Lower lobe of right lung (tissue), 2 donors: ENCODE results near the gene NDOR1. TPM values are rescaled to one million over a fixed set of nuclear protein-coding genes. Genes with fewer than 3 reads are reported as not detected.

Experiments
- ATAC-seq, 2 donors: fragments of 200-7000 bp; cut with Tn5 transposase; one replicate each; pipeline ENCODE4 v1.9.1; 2020 to 2022; ENCODE audit warnings: mild to moderate bottlenecking in 2 of 2, moderate library complexity in 2 of 2
- DNase-seq: peaks from one replicate; pipeline ENCODE4 v3.0.0-alpha.2; 2020
- H3K27ac ChIP-seq: fragments of 200-600 bp; one replicate; pipeline ENCODE4 v1.8.0; 2022
- H3K27me3 ChIP-seq: fragments of 200-600 bp; one replicate; pipeline ENCODE4 v1.8.0; 2022; ENCODE audit warnings: low read depth
- H3K36me3 ChIP-seq: fragments of 200-600 bp; one replicate; pipeline ENCODE4 v1.8.0; 2022; ENCODE audit warnings: mild to moderate bottlenecking
- H3K4me1 ChIP-seq: fragments of 200-600 bp; one replicate; pipeline ENCODE4 v1.8.0; 2022
- H3K4me3 ChIP-seq: fragments of 200-600 bp; one replicate; pipeline ENCODE4 v1.8.0; 2022; ENCODE audit warnings: mild to moderate bottlenecking
- H3K9me3 ChIP-seq: fragments of 200-600 bp; one replicate; pipeline ENCODE4 v1.8.0; 2022
- CTCF ChIP-seq: fragments of 200-600 bp; IDR thresholded peaks from one replicate; pipeline ENCODE4 v1.8.0; 2022; ENCODE audit warnings: antibody characterized with exemption, mild to moderate bottlenecking
- intact Hi-C: fragments of 100-400 bp; cut with DNase I; formaldehyde crosslinking; loops from one replicate; pipeline ENCODE4 v1.11.0; 2022
- total RNA-seq: library from RNA; stranded (reverse); fragmentation: NEBNext Ultra II Directional; extraction: Animal tissue kit (Norgen Biotek cat#: 25700); gene quantifications from one replicate; pipeline ENCODE4 v1.2.1, GENCODE V29; 2021
- donor health status: DM: no; HTN: yes; CAD: no; lungs with severe emphysema.

The NDOR1 gene
- total RNA-seq, 1 donor from 2014 or later = 15.6 TPM

GRCh38 chr9:137253717-137254623 lies 48.5 kb downstream of the NDOR1 start:
- DNase-seq = no peak
- peaks cover 21% of the 10 kb centered on the region for H3K36me3 ChIP-seq
- peak overlapping the region; percentile 76 for H3K27ac ChIP-seq
- H3K9me3 ChIP-seq = no peaks in the 10 kb centered on the region
- ATAC-seq = peak in 1 of 2 donors; percentile 1
- H3K4me3 ChIP-seq = peak overlapping the region; percentile 100
- H3K27me3 ChIP-seq = no peaks in the 10 kb centered on the region
- H3K4me1 ChIP-seq = peaks cover 23% of the 10 kb centered on the region
- intact Hi-C loops = no loop called here
- no peak for TF ChIP-seq CTCF

GRCh38 chr9:137254624-137255447 lies 49.3 kb downstream of the NDOR1 start, which contains the start of gene NELFB:
TSS of gene NELFB (plus strand) at chr9:137255327.
- TF ChIP-seq CTCF = no peak
- Histone ChIP-seq H3K4me1 (peaks cover 23% of the 10 kb centered on the region), H3K27ac (peak within 1 kb of the TSS; percentile 83), H3K4me3 (peak within 1 kb of the TSS; percentile 100), H3K27me3 (no peaks in the 10 kb centered on the region), H3K36me3 (peaks cover 30% of the 10 kb centered on the region), H3K9me3 (no peaks in the 10 kb centered on the region)
- DNase-seq (peak; percentile 94), ATAC-seq (peak; percentile 94 to 96)
- intact Hi-C loops = no loop called here

GRCh38 chr9:137255448-137256114 lies 50.1 kb downstream of the NDOR1 start:
- Histone ChIP-seq H3K4me3 (peak overlapping the region; percentile 100), H3K9me3 (no peaks in the 10 kb centered on the region), H3K27ac (peak overlapping the region; percentile 83), H3K27me3 (no peaks in the 10 kb centered on the region), H3K36me3 (peaks cover 30% of the 10 kb centered on the region), H3K4me1 (peaks cover 23% of the 10 kb centered on the region)
- TF ChIP-seq CTCF = no peak
- peak; percentile 41 to 58 for ATAC-seq
- peak; percentile 79 for DNase-seq
- intact Hi-C loops = no loop called here

- peaks cover 30% of the 10 kb centered on the region for H3K36me3 ChIP-seq
- H3K27ac ChIP-seq = no peak overlapping the region
- H3K9me3 ChIP-seq = no peaks in the 10 kb centered on the region
- H3K4me3 ChIP-seq = peak overlapping the region; percentile 100
- intact Hi-C loops = no loop called here
- peaks cover 23% of the 10 kb centered on the region for H3K4me1 ChIP-seq
- no peak for ATAC-seq
- TF ChIP-seq CTCF = no peak
- no peak for DNase-seq
- no peaks in the 10 kb centered on the region for H3K27me3 ChIP-seq
Measured at GRCh38 chr9:137256362-137256761, 50.9 kb downstream of the NDOR1 start.

- DNase-seq = no peak
- intact Hi-C loops = no loop called here
- peaks cover 23% of the 10 kb centered on the region for H3K4me1 ChIP-seq
- no peak for TF ChIP-seq CTCF
- H3K4me3 ChIP-seq = peak overlapping the region; percentile 100
- H3K27ac ChIP-seq = no peak overlapping the region
- H3K9me3 ChIP-seq = no peaks in the 10 kb centered on the region
- H3K36me3 ChIP-seq = peaks cover 30% of the 10 kb centered on the region
- no peaks in the 10 kb centered on the region for H3K27me3 ChIP-seq
- no peak for ATAC-seq
Measured at GRCh38 chr9:137256856-137257255, 51.4 kb downstream of the NDOR1 start.
